ENCODE results near the gene SLC12A8.
A peak's percentile ranks its signal among the peaks of the same experiment; 100 is the strongest.

SLC12A8 gene

DNA sequence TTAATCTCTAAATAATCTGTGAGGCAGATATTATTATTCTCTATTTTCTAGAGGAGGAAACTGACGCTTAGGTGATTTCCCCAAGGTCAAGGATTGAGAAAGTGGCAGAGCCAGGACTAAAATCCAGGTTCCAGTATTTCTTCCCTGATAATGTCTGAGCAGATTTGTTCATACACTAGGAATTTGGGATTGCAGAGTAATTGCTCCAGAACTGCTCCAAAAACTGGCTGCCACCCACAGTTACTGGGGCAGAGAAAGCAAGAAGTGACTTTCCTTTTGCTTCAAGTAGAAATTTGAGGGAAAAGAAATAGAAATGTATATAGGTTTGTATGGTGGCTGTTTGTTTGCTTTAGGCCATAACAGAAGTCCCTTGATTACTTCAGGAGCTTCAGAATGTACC lies 60.6 kb downstream of the SLC12A8 start:
- DNase-seq (ENCODE audit: low read depth): no peak

DNA sequence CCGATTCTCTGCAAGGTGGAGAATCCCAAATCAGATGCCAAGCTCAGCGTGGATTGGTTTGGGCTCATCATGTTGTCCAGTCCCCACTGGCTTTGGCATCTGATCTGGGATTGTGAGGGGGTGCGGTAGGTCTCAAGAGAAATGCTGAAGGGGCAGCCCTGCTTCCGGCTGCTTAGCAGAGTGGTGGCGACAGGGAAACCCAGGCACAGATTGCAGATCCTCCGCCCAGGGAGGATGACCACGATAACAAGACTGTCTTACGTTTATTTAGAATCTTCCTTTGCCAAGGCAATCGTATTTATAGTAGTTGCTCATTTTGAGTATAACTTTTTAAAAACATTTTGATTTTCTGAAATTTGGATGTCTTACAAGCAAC lies 61.1 kb downstream of the SLC12A8 start:
- no peak for DNase-seq (ENCODE audit: low read depth)

DNA sequence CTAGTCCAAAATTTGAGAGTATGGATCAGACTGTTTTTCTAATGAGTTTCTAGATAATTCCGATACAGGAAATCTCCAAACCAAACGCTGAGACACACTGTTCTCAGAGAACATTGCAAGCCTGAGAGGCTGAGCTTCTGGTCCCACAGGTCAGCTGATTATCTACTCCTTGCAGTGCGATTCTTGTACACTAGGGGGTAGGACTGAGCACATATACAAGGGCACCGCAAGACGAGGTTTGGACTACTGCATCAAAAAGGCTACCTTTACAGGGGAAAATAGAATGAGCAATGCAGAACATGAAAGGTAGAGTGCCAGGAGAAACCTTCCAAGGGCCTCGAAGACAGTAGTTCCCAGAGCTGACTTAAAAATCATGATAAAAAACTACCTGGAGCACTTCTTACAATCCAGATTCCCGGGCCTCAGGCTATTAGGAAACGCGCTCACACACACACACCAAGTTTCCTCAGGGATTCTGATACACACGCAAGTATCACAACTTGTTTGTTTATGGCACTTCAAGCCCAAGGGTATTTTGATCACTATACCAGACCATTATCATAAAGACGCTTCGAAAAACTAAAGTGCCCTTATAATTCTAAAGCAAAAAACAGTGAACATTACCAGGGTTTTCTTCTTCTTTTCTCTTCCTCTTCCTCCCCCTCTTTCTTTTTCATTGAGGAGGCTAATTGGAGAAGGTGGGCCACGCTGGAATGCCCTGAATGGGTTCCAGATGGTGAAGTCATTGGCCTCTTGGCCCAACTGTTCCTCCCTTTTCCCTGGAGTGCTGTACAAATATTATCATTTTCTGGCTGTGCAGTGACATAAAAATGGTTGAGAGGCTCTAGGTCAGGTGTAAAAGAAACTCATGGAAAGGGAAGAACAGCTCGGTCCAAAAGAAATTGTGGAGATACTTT lies 61.8 kb downstream of the SLC12A8 start:
- DNase-seq (ENCODE audit: low read depth): no peak

DNA sequence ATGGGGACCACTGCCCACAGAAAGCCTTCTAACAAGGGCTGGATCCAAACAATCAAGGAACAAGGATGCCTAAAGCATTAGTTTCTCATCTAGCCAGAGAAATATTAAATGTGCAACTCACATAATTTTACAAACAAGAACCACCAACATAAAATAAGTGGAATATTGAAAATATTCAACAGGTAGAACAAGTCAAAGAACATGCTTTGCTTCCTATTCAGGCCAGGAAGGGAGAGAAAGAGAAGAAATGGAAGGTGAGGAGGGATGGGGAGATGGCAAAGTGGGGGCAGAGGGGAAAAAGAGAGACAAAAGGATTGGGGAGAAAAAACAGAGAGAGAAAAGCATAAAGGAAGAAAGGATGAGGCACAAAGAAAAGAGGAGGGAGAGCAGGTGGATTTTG lies 63.1 kb downstream of the SLC12A8 start:
- DNase-seq (ENCODE audit: low read depth): no peak

DNA sequence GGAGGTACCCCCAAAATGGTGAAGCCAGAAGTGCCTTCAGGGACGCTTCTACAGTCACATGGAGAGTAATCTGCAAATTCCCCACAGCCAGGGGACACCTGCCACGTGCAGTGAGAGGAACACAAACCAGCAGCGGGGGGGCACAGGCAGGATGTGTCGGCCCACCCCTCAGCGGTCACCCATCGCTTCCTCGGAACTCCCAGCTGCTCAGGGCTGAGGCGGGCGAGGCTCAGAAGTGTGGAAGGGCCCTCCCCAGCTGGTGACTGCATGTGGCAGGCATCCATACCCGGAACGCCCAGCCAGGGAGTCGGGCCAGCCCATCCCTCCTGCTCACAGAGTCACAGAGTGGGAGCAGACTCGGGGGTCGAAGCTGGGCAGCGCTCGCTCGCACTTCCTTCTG lies 63.7 kb downstream of the SLC12A8 start:
- no peak for DNase-seq (ENCODE audit: low read depth)

DNA sequence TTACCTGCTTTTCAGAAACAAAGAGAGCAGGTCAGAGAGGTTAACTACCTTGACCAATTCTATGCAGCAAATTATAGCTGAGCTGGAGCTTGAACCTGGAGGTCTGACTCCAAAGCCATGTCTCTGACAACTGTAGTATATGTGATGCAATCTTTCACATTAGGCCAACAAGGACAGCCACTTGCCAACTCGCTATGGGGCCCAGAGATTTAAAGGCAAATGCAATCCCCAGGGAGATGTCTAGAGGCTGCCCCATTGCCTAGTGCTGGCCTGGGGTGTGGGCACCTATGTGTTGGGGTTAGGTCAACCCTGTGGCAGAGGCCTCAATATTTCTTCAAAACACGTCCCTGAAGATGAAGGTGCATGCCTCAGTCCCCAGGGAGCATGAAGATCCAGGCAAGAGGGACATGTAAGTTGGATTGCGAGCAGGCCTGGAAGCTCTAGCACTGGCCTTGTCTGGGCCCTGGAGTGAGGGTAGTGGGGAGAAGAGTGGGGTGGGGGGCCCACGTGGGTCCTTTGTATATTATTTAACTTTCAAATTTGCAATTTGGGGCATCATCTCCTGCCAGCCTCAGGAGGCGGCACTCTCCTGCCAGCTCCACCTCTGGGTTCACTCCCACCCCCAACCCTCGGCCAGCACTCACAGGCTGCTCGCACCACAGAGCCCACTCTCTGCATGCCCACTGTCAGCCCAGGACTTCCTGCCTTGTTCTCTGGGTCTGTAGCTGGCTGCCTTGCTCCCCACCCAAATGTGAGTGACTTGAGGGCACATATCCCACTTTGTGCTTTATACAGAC lies 64.3 kb downstream of the SLC12A8 start:
- no peak for DNase-seq (ENCODE audit: low read depth)

DNA sequence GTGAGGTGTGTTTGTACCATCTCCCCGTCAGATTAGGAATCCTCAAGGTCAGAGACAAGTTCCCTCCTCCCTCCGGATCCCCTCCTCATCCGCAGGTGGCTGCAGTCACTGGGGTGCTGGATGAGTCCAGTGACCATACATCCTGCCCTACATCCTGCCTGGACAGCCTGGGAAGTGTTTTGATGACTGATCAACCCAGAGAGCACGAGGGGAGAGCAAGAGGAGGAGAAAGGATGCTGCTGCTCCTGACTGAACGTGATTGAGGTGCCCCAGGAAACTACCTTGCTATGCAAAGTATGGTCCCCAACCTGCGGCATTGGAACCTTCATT lies 65.1 kb downstream of the SLC12A8 start:
- no peak for DNase-seq (ENCODE audit: low read depth)

DNA sequence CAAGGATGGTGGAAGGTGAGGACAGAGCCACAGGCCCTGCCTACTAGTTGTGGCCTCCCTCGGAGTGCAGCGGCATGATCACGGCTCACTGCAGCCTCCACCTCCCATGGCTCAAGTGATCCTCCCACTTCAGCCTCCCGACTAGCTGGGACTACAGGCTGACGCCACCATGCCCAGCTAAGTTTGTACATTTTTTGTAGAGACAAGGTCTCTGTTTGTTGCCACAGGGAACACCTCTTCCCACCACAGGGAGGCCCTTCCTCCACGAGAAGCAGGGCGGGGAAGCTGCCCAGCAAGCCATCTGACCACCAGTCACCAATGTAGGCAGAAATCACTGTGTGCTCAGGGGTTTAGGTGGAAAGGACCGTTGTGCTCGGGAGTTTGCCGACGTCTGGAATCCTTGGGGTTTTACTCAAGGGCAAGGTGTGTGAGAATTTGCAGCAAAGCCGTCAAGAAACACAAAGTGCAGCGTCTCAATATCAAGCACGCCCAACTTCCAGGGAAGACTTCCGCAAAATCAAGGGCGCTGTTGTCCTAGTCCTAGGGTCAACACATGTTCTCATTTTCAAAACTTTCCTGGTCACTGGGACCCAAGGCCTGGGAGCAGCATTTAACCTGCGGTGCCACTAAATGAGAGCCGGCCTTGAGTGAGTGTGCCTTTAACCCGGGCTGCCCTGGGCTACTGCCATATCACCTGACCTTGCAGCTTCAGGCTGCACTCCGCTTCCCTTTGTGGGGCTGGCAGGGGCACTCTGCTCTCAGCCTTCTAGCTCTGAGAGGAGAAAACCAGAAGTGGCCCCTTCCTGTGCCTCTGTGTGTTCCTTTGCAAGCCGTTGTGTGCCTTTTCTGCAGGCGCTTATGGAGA lies 65.7 kb downstream of the SLC12A8 start:
- DNase-seq (ENCODE audit: low read depth): no peak

DNA sequence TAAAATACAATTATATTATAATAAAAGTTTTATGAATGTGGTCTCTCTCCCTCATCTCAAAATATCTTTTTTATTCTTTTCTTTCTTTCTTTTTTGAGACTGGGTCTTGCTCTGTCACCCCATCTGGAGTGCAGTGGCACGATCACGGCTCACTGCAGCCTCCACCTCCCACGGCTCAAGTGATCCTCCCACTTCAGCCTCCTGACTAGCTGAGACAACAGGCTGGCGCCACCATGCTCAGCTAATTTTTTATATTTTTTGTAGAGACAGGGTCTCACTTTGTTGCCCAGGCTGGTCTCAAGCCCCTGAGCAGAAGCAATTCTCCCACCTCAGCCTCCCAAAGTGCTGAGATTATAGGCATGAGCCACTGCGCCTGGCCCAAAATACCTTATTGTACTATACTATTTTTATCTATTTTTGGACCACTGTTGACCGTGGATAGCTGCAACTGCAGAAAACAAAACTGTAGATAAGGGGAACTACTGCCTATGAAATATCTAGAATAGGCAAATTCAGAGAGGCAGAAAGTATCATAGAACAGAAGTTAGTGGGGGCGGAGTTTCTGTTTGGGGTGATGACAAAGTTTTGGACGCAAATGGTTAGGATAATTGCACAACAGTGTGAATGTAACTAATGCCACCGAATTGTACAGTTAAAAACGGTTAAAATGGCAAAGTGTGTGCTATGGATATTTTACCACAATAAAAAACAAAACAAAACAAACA lies 66.6 kb downstream of the SLC12A8 start:
- DNase-seq (ENCODE audit: low read depth): no peak

DNA sequence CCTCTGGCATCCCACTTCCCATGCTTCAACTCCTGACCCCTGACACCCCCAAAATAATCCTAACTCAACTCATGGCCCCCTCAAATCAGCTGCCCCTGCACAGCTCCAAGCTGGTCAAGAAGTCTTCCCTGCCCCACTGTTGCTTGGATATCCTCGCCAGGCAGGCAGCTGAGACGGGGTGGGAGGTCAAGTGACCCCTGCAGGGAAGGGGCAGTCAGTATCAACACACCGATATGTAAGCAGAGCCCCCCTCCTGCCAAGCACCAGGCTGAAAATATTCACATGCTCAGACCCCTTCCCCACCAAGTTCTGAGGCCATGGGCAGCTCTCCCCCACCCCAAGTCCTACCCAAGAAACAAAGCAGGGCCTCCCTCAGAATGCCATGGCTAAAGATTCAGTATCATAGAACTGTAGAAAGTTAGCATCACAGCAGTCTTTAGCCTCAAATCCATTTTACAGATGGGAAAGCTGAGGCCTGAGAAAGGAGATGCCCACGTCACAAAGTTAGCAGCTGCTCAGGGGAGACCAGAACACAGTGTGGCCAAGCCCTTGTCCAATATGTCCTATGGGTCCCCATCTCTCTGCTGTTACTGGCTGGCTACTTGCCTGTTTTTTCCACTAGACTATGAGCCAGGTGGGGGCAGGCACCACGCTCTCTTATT lies 67.8 kb downstream of the SLC12A8 start:
- no peak for DNase-seq (ENCODE audit: low read depth)

DNA sequence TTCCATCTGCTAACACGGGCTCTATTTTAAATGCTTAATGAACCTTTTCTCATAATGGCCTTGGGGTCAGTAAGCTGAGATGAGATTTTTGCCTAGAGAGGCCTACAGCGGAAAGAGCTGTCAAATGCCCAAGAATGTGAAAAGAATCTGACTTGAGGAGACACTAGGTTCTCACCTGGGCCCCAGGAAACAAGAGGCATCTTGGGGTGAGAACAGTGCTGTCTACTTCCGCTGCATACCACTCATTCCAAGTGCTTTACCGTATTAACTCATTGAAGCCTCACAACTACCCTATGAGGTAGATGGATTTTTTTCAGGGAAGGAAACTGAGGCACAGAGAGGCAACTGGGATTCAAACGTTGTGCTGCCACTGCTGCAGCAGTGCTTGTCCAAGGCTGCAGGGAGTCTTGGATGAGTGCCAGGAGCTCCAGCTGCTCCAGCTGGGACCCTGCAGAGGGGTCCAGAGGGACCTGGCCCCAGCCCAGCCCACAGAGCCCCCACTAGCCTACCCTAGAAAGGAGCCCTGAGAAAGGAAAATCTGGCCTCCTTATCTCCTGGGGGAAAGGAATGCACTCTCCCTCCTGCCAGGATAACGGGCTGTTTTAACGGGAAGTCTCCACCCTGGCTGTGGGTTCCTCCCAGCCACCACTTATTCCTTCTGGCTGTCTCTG lies 68.4 kb downstream of the SLC12A8 start:
- DNase-seq (ENCODE audit: low read depth): no peak

DNA sequence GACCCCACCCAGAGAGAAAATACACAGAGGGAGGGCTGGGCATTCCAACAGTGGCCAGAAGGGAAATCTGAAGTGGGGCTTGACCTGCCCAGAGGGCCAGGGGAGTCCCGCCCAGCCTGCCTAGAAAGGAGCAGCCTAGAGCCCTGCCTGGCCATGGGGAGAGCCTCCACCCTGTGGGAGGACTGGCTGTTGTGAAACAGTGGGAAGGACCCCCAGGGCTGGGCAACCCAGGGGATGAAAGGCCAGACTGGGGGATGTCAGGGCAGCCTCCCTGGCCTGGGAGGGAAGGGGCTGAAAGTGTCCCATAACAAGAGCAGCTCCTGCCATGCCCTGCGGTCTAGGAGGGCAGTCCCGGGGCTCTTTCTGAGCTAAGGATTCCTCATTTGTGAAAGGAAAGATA lies 69.0 kb downstream of the SLC12A8 start:
- no peak for DNase-seq (ENCODE audit: low read depth)

DNA sequence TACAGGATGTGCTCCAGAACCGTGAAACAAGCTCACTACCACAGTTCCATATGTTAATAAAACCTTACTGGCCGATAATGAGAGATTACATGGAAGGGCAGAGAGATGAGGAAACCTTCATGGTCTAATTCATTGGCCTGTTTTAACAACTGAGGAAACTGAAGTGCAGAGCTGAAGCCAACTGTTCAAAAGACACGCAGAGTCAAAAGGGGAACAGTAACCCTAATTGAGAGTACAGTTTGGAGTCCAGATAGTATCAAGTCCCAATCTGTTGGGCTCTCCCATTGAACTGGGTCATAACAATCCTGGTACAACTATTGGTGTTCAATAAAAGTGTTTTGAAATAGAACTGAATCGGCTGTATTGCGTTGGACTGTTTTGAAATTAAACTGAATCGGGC lies 69.6 kb downstream of the SLC12A8 start:
- DNase-seq (ENCODE audit: low read depth): no peak

DNA sequence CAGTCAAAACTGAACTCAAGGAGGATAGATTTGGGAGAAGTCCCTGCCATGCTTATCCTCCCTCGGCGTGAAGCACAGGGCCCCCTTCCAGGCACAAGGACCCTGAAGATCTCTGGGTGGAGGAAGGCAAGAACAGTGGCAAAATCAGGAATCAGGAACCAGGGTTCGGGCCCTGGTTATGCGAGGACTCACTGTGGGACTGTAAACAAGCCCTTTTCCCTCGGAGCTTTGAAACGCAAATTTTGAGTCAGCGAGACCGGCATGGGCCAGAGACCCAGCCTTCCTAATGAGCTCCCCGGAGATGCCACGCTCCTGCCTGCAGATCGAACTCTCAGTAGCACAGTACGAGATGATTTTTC lies 70.1 kb downstream of the SLC12A8 start:
- DNase-seq (ENCODE audit: low read depth): no peak

DNA sequence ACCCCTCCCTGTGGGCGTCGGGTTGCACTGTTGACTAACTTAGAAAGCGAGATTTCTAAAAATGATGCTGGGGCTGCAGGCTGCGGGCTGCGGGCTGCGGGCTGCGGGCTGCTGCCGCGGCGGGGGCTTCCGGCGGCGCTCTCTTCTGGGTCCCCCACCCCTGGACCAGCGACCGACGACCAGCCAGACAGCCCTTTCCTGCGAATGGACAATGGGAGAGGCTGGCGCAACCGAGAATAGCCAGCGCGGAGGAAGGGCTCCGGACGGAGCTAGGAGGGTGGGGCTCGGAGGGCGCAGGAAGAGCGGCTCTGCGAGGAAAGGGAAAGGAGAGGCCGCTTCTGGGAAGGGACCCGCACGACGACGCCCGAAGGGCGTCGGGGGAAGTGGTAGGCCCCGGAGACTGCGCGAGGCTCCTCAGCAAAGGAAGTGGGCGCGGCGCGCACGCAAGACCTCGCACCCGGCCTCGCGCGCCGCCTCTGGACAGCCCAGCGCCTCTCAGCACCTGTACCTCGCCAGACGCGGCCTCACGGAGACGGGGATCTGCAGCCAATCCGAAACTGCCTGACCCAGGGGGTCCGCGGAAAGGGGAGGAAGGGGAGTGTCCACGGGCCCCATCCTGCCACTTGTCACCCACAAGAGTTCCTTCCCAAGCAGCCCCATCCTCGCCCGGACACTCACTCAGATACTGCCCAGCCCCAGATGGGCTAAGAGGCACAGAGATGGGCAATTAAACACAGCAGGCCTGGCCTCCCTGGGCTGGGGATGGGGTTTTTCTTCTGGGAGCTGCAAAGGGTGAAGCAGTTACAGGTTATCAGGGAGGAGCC lies 70.7 kb downstream of the SLC12A8 start:
- DNase-seq (ENCODE audit: low read depth): no peak

DNA sequence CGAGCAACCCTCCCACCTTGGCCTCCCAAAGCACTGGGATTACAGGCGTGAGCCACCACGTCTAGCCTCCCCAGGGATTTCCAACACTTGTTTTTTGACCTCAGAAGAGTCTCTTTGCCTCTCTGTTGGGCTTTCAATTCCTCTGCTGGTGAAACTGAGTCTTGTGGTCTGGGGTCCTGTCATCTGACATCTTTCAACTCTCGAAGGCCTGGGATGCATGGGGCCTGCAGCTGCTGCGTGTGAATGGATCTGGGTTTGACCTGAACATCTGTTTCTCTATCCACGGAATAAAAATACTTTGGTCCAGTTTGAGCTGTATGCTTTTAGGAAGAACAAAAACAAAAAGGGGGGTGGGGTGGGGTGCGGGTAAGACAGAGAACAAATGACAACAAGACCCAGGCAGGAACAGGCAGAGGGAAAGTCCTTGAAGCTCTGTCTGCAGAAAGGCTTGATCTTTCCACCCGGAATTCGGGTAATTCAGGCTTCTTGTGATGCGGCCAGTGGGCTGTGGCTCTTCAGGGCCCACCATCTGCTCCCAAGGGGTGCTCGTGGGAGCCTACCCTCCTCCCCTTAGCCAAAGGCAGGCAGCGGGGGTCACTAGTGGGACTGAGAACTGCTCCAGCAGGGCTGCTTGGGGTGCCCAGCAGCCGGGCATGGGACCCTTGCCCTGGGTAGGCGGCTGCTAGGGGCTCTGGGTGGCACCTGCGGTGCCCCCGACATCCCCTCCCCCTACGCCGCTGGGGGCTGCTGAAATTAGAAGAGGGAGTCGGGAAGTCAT lies 71.5 kb downstream of the SLC12A8 start:
- no peak for DNase-seq (ENCODE audit: low read depth)

DNA sequence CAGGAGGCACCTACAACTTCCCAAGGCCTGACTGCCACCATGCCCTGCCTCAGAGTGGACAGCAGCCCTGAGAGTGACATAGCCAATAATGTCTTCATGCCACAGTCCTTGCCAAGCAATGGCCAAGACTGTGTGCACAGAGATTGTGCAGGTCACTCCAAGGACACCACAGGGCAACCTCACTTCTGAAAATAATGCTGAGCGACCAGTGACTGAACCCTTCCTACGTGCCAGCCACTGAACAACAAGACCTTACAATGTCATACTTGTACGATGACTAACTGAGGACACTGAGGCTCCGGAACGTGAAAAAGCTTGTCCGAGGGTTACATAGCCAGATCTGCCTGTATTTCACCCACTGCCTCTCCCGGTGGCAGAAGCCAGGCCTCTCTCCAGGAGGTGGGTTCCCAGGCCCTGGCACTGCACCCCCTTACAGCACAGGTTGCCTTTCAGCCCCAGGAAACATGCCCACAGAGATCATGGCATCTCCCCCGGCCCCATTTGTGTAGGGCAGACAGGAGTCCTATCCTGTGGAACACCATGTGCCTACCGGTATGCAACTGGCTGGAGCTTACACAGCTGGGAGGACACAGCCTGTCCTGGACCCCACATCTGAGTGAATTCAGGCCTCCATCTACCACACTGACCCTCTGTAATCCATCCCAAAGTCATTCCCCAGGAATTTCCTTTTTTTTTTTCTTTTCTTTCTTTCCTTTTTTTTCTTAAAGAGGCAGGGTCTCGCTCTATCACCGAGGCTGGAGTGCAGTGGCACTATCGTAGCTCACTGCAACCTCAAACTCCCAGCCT lies 72.3 kb downstream of the SLC12A8 start:
- peak; percentile 82 for DNase-seq (ENCODE audit: low read depth)

DNA sequence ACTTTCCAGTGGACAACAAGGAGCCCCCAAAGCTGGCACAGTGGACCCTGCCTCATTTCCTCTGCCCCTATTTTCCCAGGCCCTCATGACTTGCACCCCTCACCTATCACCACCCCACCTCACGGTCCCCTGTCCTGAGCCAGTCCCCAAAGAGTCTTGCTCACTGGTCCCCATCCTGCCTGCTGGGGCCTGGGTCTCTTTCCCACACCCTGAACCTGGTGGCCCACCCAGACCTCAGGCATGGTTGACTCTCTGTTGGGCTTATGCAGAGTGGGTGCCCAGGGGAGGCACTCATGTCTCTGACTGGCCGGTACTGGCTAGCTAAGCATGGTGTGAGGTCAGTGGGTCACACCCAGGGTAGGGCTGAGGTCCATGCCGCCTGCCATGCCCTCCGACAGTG lies 73.2 kb downstream of the SLC12A8 start:
- DNase-seq (ENCODE audit: low read depth): no peak

Data from HS-27A (cell line).